Suprapubic skin (tissue), 4 donors: ENCODE results near the gene ZSWIM6. TPM values are rescaled to one million over a fixed set of nuclear protein-coding genes. Genes with fewer than 3 reads are reported as not detected.

Experiments used
- DNase-seq, 2 donors: peaks; one replicate each; pipeline ENCODE4 v3.0.0-alpha.2; 2019; ENCODE audit warnings: low spot score in 2 of 2
- H3K27ac ChIP-seq: fragments of 200-600 bp; sonication (generic); one replicate; pipeline ENCODE4 v1.5.1; 2019
- H3K27me3 ChIP-seq: fragments of 200-600 bp; sonication (generic); one replicate; pipeline ENCODE4 v1.5.1; 2019
- H3K36me3 ChIP-seq: fragments of 200-600 bp; sonication (generic); one replicate; pipeline ENCODE4 v1.5.1; 2019
- H3K4me1 ChIP-seq: fragments of 200-600 bp; sonication (generic); one replicate; pipeline ENCODE4 v1.5.1; 2019
- H3K4me3 ChIP-seq: fragments of 200-600 bp; sonication (generic); one replicate; pipeline ENCODE4 v1.5.1; 2019; ENCODE audit warnings: mild to moderate bottlenecking
- H3K9me3 ChIP-seq: fragments of 200-600 bp; sonication (generic); one replicate; pipeline ENCODE4 v1.5.1; 2019
- CTCF ChIP-seq, 2 donors: fragments of 200-600 bp in 1 of 2; fragments of 450-650 bp in 1 of 2; sonication (generic) in 1 of 2; IDR thresholded peaks; one replicate each; pipeline ENCODE4 v1.5.1; 2016 to 2019; ENCODE audit warnings: antibody characterized with exemption in 2 of 2, mild to moderate bottlenecking in 1 of 2, moderate library complexity in 1 of 2
- EP300 ChIP-seq: sonication (generic); formaldehyde crosslinking; IDR thresholded peaks from one replicate; pipeline ENCODE4 v1.6.1; 2017; ENCODE audit warnings: antibody characterized with exemption
- POLR2A ChIP-seq, 2 donors: fragments of 450-650 bp; IDR thresholded peaks; one replicate each; pipeline ENCODE4 v1.6.1; 2017; ENCODE audit warnings: antibody characterized with exemption in 2 of 2, mild to moderate bottlenecking in 2 of 2, moderate library complexity in 2 of 2
- POLR2AphosphoS5 ChIP-seq, 3 donors: sonication (generic); formaldehyde crosslinking; IDR thresholded peaks; one replicate each; pipeline ENCODE4 v1.6.1; 2017; ENCODE audit warnings: antibody characterized with exemption in 3 of 3
- WGBS: methylation state at CpG from one replicate; pipeline ENCODE4 v1.1.5; 2018; 5-methylcytosine and 5-hydroxymethylcytosine counted together
- total RNA-seq, 4 donors: library from RNA; depleted of rRNA; stranded (reverse); fragments of >200 nt; gene quantifications; one replicate each; pipeline ENCODE4 v1.1.0, GENCODE V29; 2016

ZSWIM6 gene
- total RNA-seq, 4 donors from 2014 or later: 7.3 to 12.2 (median 8.2) TPM

GRCh38 chr5:61468483-61468865 lies 136.4 kb downstream of the ZSWIM6 start:
- no peak overlapping the region for H3K27ac ChIP-seq
- no peak for DNase-seq
- no peak overlapping the region for H3K4me3 ChIP-seq
- H3K27me3 ChIP-seq: no peaks in the 10 kb centered on the region
- TF ChIP-seq POLR2AphosphoS5 (IDR thresholded peaks at IDR 0.05) (no peak), CTCF (IDR thresholded peaks at IDR 0.05) (no peak), POLR2A (IDR thresholded peaks at IDR 0.05) (no peak), EP300 (no peak)
- H3K9me3 ChIP-seq: no peaks in the 10 kb centered on the region
- no peaks in the 10 kb centered on the region for H3K36me3 ChIP-seq
- 89% methylated on average over 2 of the region's 2 CpGs for WGBS
- peaks cover 6% of the 10 kb centered on the region for H3K4me1 ChIP-seq

- DNase-seq: no peak
- Histone ChIP-seq H3K4me3 (no peak overlapping the region), H3K9me3 (no peaks in the 10 kb centered on the region), H3K36me3 (no peaks in the 10 kb centered on the region), H3K27ac (no peak overlapping the region), H3K4me1 (peaks cover 6% of the 10 kb centered on the region), H3K27me3 (no peaks in the 10 kb centered on the region)
- no CpG with 5 or more reads among the region's 1 CpG for WGBS
- TF ChIP-seq POLR2AphosphoS5 (IDR thresholded peaks at IDR 0.05): no peak
- no peak for TF ChIP-seq CTCF (IDR thresholded peaks at IDR 0.05)
- TF ChIP-seq POLR2A (IDR thresholded peaks at IDR 0.05): no peak
These were observed 139.3 kb downstream of the ZSWIM6 start for GRCh38 chr5:61471352-61471751.

- H3K27me3 ChIP-seq: no peaks in the 10 kb centered on the region
- DNase-seq: no peak
- no peak overlapping the region for H3K27ac ChIP-seq
- H3K4me3 ChIP-seq: no peak overlapping the region
- no peaks in the 10 kb centered on the region for H3K36me3 ChIP-seq
- H3K9me3 ChIP-seq: no peaks in the 10 kb centered on the region
- WGBS: 86% methylated on average over 7 of the region's 7 CpGs
- TF ChIP-seq CTCF (IDR thresholded peaks at IDR 0.05) (no peak), POLR2A (IDR thresholded peaks at IDR 0.05) (no peak), EP300 (no peak), POLR2AphosphoS5 (IDR thresholded peaks at IDR 0.05) (no peak)
- H3K4me1 ChIP-seq: peaks cover 6% of the 10 kb centered on the region
These were observed 140.3 kb downstream of the ZSWIM6 start for GRCh38 chr5:61472172-61472958.

- no peak for TF ChIP-seq POLR2A (IDR thresholded peaks at IDR 0.05)
- TF ChIP-seq CTCF (IDR thresholded peaks at IDR 0.05): no peak
- no peak for TF ChIP-seq EP300
- TF ChIP-seq POLR2AphosphoS5 (IDR thresholded peaks at IDR 0.05): no peak
- Histone ChIP-seq H3K4me3 (no peak overlapping the region), H3K4me1 (no peaks in the 10 kb centered on the region), H3K27ac (no peak overlapping the region), H3K36me3 (no peaks in the 10 kb centered on the region), H3K9me3 (no peaks in the 10 kb centered on the region), H3K27me3 (no peaks in the 10 kb centered on the region)
- no peak for DNase-seq
- WGBS: 95% methylated on average over 4 of the region's 4 CpGs
These were observed 142.7 kb downstream of the ZSWIM6 start for GRCh38 chr5:61474746-61475145.

- H3K4me3 ChIP-seq: no peak overlapping the region
- no peaks in the 10 kb centered on the region for H3K9me3 ChIP-seq
- H3K27ac ChIP-seq: no peak overlapping the region
- no peak for DNase-seq
- no peaks in the 10 kb centered on the region for H3K4me1 ChIP-seq
- no peak for TF ChIP-seq POLR2A (IDR thresholded peaks at IDR 0.05)
- no peak for TF ChIP-seq POLR2AphosphoS5 (IDR thresholded peaks at IDR 0.05)
- TF ChIP-seq EP300: no peak
- TF ChIP-seq CTCF (IDR thresholded peaks at IDR 0.05): no peak
- no peaks in the 10 kb centered on the region for H3K27me3 ChIP-seq
- H3K36me3 ChIP-seq: no peaks in the 10 kb centered on the region
- 86% methylated on average over 2 of the region's 2 CpGs for WGBS
These were observed 145.7 kb downstream of the ZSWIM6 start for GRCh38 chr5:61477788-61478187.
